GM23248 (cell line): ENCODE results near the gene KRT27.

Experiments used
- EZH2 ChIP-seq: fragments of 200-600 bp; sonication (generic); IDR thresholded peaks from 2 replicates; pipeline ENCODE4 v1.6.1; 2018; ENCODE audit warnings: antibody characterized with exemption, mild to moderate bottlenecking; ENCODE audit not compliant: insufficient read depth, poor library complexity, severe bottlenecking
- EZH2phosphoT487 ChIP-seq: fragments of 200-600 bp; sonication (generic); IDR thresholded peaks from 2 replicates; pipeline ENCODE4 v1.6.1; 2018; ENCODE audit warnings: antibody characterized with exemption, moderate library complexity, mild to moderate bottlenecking, low read depth; ENCODE audit not compliant: insufficient read depth

- TF ChIP-seq EZH2phosphoT487 (no peak), EZH2 (no peak)
Observed at GRCh38 chr17:40726919-40727318, 55.4 kb downstream of the KRT27 start.
